ENCODE measurements around the gene CELF6. TPM values are rescaled to one million over a fixed set of nuclear protein-coding genes. Genes with fewer than 3 reads are reported as not detected.

CELF6 gene
- 0.25 TPM for polyA plus RNA-seq (2013, experiment 1 of 2)
- polyA plus RNA-seq (2013, experiment 2 of 2), result 0.41 TPM

GRCh38 chr15:72319985-72320671 lies at the start of gene CELF6:
CELF6 (minus strand) TSS chr15:72320157; CDS start chr15:72319874, 283 bp downstream.
- peaks cover 15 to 38% of the 10 kb centered on the region in 2 experiments for H3K27me3 ChIP-seq (ENCODE audit: control insufficient read depth in 1 of 2, insufficient read depth in 1 of 2, low read length in 2 of 2)
- H3K23ac ChIP-seq (ENCODE audit: low read length in 2 of 2), result peak within 1 kb of the TSS in 1 of 2 experiments; percentile 68
- no peak within 1 kb of the TSS for H2BK15ac ChIP-seq (ENCODE audit: low read depth, poor library complexity, severe bottlenecking)
- no peak within 1 kb of the TSS for H4K8ac ChIP-seq (ENCODE audit: low read length)
- peak within 1 kb of the TSS; percentile 85 for H3K9ac ChIP-seq (ENCODE audit: low read length)
- H3K9me3 ChIP-seq (ENCODE audit: control insufficient read depth, low read length), result peaks cover 3% of the 10 kb centered on the region
- H3K27ac ChIP-seq (ENCODE audit: low read length, poor library complexity, severe bottlenecking), result no peak within 1 kb of the TSS
- peak within 1 kb of the TSS; percentile 86 for H3K4me2 ChIP-seq (ENCODE audit: low read length, poor library complexity, severe bottlenecking)
- peak within 1 kb of the TSS; percentile 78 for H2AFZ ChIP-seq (ENCODE audit: low read depth, low read length)
- no peak within 1 kb of the TSS for H2BK5ac ChIP-seq (ENCODE audit: low read depth, low read length, poor library complexity, severe bottlenecking)
- no peak within 1 kb of the TSS for H2AK5ac ChIP-seq (ENCODE audit: low read length, severe bottlenecking)
- no peak within 1 kb of the TSS for H2BK120ac ChIP-seq (ENCODE audit: low read depth, low read length)
- peak within 1 kb of the TSS; percentile 53 to 73 for H3K4me3 ChIP-seq (ENCODE audit: insufficient read depth in 1 of 2, low read depth in 1 of 2, low read length in 2 of 2)
- H3K14ac ChIP-seq (ENCODE audit: low read length in 2 of 2), result peak within 1 kb of the TSS in 1 of 2 experiments; percentile 71
- peak; percentile 91 for DNase-seq
- H3K36me3 ChIP-seq (ENCODE audit: control insufficient read depth in 1 of 2, insufficient read depth in 2 of 2, low read depth in 1 of 2, low read length in 2 of 2), result no peaks in the 10 kb centered on the region
- WGBS, result under 1% methylated on average over 40 of the region's 58 CpGs
- peaks cover 9% of the 10 kb centered on the region for H3K4me1 ChIP-seq (ENCODE audit: control insufficient read depth, insufficient read depth, low read depth, low read length)
- H4K91ac ChIP-seq (ENCODE audit: low read length), result no peak within 1 kb of the TSS
- H2BK12ac ChIP-seq (ENCODE audit: low read length in 2 of 2), result peak within 1 kb of the TSS in 1 of 2 experiments; percentile 75
- H3K18ac ChIP-seq (ENCODE audit: low read depth in 1 of 2, low read length in 2 of 2), result peak within 1 kb of the TSS in 1 of 2 experiments; percentile 82
- no peaks in the 10 kb centered on the region for H3K79me1 ChIP-seq (replicated peaks; ENCODE audit: low read length, poor library complexity, severe bottlenecking)
- no peak within 1 kb of the TSS for H3K4ac ChIP-seq (ENCODE audit: low read depth in 1 of 2, low read length in 2 of 2)

DNA sequence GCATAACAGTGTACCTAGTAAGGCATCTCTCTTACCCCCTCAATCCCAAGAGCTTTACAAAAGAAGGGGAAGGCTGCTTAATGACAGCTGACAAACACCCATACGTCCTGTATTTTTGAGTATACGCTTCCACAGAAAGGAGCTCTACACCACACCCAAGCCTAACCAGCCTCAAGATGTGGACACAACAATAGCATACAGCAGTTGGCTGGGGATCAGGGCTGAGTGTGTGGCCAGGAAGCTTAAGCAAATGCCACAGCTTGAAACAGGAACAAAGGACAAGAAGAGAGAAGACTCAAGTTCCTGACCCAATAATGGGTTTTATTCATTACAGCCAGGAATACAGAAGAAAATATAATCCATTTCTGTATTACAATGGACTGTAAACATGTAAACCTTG lies 48.9 kb upstream of the CELF6 start:
- Histone ChIP-seq H3K27ac (ENCODE audit: low read length, poor library complexity, severe bottlenecking) (no peak overlapping the region), H3K36me3 (ENCODE audit: control insufficient read depth in 1 of 2, insufficient read depth in 2 of 2, low read depth in 1 of 2, low read length in 2 of 2) (peaks cover 8 to 42% of the 10 kb centered on the region in 2 experiments), H3K9ac (ENCODE audit: low read length) (no peak overlapping the region), H3K9me3 (ENCODE audit: control insufficient read depth, low read length) (no peaks in the 10 kb centered on the region), H2AFZ (ENCODE audit: low read depth, low read length) (no peak overlapping the region), H3K27me3 (ENCODE audit: control insufficient read depth in 1 of 2, insufficient read depth in 1 of 2, low read length in 2 of 2) (no peaks in the 10 kb centered on the region), H3K4me1 (ENCODE audit: control insufficient read depth, insufficient read depth, low read depth, low read length) (peaks cover 11% of the 10 kb centered on the region), H2BK5ac (ENCODE audit: low read depth, low read length, poor library complexity, severe bottlenecking) (no peak overlapping the region), H2BK120ac (ENCODE audit: low read depth, low read length) (no peak overlapping the region), H3K23ac (ENCODE audit: low read length in 2 of 2) (no peak overlapping the region), H3K79me1 (replicated peaks; ENCODE audit: low read length, poor library complexity, severe bottlenecking) (peaks cover 34% of the 10 kb centered on the region), H3K4me3 (ENCODE audit: insufficient read depth in 1 of 2, low read depth in 1 of 2, low read length in 2 of 2) (no peak overlapping the region), H2BK12ac (ENCODE audit: low read length in 2 of 2) (no peak overlapping the region), H3K4me2 (ENCODE audit: low read length, poor library complexity, severe bottlenecking) (no peak overlapping the region), H3K14ac (ENCODE audit: low read length in 2 of 2) (no peak overlapping the region), H4K91ac (ENCODE audit: low read length) (no peak overlapping the region), H2AK5ac (ENCODE audit: low read length, severe bottlenecking) (no peak overlapping the region), H3K18ac (ENCODE audit: low read depth in 1 of 2, low read length in 2 of 2) (no peak overlapping the region), H4K8ac (ENCODE audit: low read length) (no peak overlapping the region), H2BK15ac (ENCODE audit: low read depth, poor library complexity, severe bottlenecking) (no peak overlapping the region), H3K4ac (ENCODE audit: low read depth in 1 of 2, low read length in 2 of 2) (no peak overlapping the region)
- DNase-seq, result no peak
- WGBS, result 60% methylated on average over 1 of the region's 2 CpGs

GRCh38 chr15:72368325-72368724 lies 48.4 kb upstream of the CELF6 start:
- Histone ChIP-seq H3K14ac (ENCODE audit: low read length in 2 of 2) (no peak overlapping the region), H3K4me3 (ENCODE audit: insufficient read depth in 1 of 2, low read depth in 1 of 2, low read length in 2 of 2) (no peak overlapping the region), H2AK5ac (ENCODE audit: low read length, severe bottlenecking) (no peak overlapping the region), H2BK120ac (ENCODE audit: low read depth, low read length) (no peak overlapping the region), H3K36me3 (ENCODE audit: control insufficient read depth in 1 of 2, insufficient read depth in 2 of 2, low read depth in 1 of 2, low read length in 2 of 2) (peaks cover 8 to 46% of the 10 kb centered on the region in 2 experiments), H3K4ac (ENCODE audit: low read depth in 1 of 2, low read length in 2 of 2) (no peak overlapping the region), H3K23ac (ENCODE audit: low read length in 2 of 2) (no peak overlapping the region), H3K4me1 (ENCODE audit: control insufficient read depth, insufficient read depth, low read depth, low read length) (peaks cover 10% of the 10 kb centered on the region), H3K18ac (ENCODE audit: low read depth in 1 of 2, low read length in 2 of 2) (no peak overlapping the region), H4K91ac (ENCODE audit: low read length) (no peak overlapping the region), H2BK15ac (ENCODE audit: low read depth, poor library complexity, severe bottlenecking) (no peak overlapping the region), H3K4me2 (ENCODE audit: low read length, poor library complexity, severe bottlenecking) (no peak overlapping the region), H2BK5ac (ENCODE audit: low read depth, low read length, poor library complexity, severe bottlenecking) (no peak overlapping the region), H3K79me1 (replicated peaks; ENCODE audit: low read length, poor library complexity, severe bottlenecking) (peaks cover 38% of the 10 kb centered on the region), H2BK12ac (ENCODE audit: low read length in 2 of 2) (no peak overlapping the region), H3K9me3 (ENCODE audit: control insufficient read depth, low read length) (no peaks in the 10 kb centered on the region), H3K27me3 (ENCODE audit: control insufficient read depth in 1 of 2, insufficient read depth in 1 of 2, low read length in 2 of 2) (no peaks in the 10 kb centered on the region), H2AFZ (ENCODE audit: low read depth, low read length) (no peak overlapping the region), H3K27ac (ENCODE audit: low read length, poor library complexity, severe bottlenecking) (no peak overlapping the region), H4K8ac (ENCODE audit: low read length) (no peak overlapping the region), H3K9ac (ENCODE audit: low read length) (no peak overlapping the region)
- WGBS, result 98% methylated on average over 2 of the region's 2 CpGs
- DNase-seq, result no peak

DNA sequence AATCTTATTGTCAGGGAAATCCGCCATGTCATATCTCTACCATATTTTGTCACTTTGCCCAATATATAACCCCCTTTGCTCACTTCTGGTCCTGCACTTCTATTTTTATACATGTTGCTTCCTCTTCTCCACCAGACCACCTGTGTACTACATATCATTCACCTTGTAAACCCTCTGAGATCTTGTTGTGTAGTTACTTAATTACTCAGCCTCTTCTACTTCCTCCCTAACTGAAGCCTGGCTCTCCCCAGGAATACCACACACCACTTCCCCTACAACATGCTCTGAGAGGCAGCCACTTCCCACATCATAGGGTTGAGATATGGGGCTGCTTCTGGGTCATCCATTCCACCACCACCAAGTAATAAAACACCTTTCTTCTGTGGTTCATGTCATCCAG lies 45.9 kb upstream of the CELF6 start:
- Histone ChIP-seq H3K23ac (ENCODE audit: low read length in 2 of 2) (no peak overlapping the region), H3K14ac (ENCODE audit: low read length in 2 of 2) (no peak overlapping the region), H2BK12ac (ENCODE audit: low read length in 2 of 2) (no peak overlapping the region), H4K8ac (ENCODE audit: low read length) (no peak overlapping the region), H3K9me3 (ENCODE audit: control insufficient read depth, low read length) (no peaks in the 10 kb centered on the region), H2AFZ (ENCODE audit: low read depth, low read length) (no peak overlapping the region), H2BK120ac (ENCODE audit: low read depth, low read length) (no peak overlapping the region), H3K27me3 (ENCODE audit: control insufficient read depth in 1 of 2, insufficient read depth in 1 of 2, low read length in 2 of 2) (no peaks in the 10 kb centered on the region), H3K27ac (ENCODE audit: low read length, poor library complexity, severe bottlenecking) (no peak overlapping the region), H3K9ac (ENCODE audit: low read length) (no peak overlapping the region), H3K79me1 (replicated peaks; ENCODE audit: low read length, poor library complexity, severe bottlenecking) (peaks cover 36% of the 10 kb centered on the region), H3K4me1 (ENCODE audit: control insufficient read depth, insufficient read depth, low read depth, low read length) (peaks cover 6% of the 10 kb centered on the region), H4K91ac (ENCODE audit: low read length) (no peak overlapping the region), H2BK15ac (ENCODE audit: low read depth, poor library complexity, severe bottlenecking) (no peak overlapping the region), H2AK5ac (ENCODE audit: low read length, severe bottlenecking) (no peak overlapping the region), H2BK5ac (ENCODE audit: low read depth, low read length, poor library complexity, severe bottlenecking) (no peak overlapping the region), H3K18ac (ENCODE audit: low read depth in 1 of 2, low read length in 2 of 2) (no peak overlapping the region), H3K4ac (ENCODE audit: low read depth in 1 of 2, low read length in 2 of 2) (no peak overlapping the region), H3K4me2 (ENCODE audit: low read length, poor library complexity, severe bottlenecking) (no peak overlapping the region), H3K4me3 (ENCODE audit: insufficient read depth in 1 of 2, low read depth in 1 of 2, low read length in 2 of 2) (no peak overlapping the region), H3K36me3 (ENCODE audit: control insufficient read depth in 1 of 2, insufficient read depth in 2 of 2, low read depth in 1 of 2, low read length in 2 of 2) (peaks cover 3 to 46% of the 10 kb centered on the region in 2 experiments)
- DNase-seq, result no peak
- 97% methylated on average over 1 of the region's 1 CpG for whole genome bisulfite sequencing

All from mesenchymal stem cell (in vitro differentiated cells and primary cell).